BLaER1 treated with 17β-estradiol and CSF1 and Interleukin-3, amounts not matched to agents 10 nM and 100 nM (cell line): ENCODE measurements around the gene CDCA3.
"Not testable (repeated sequence)": the region's sequence is repeated elsewhere in the genome, so short reads cannot be mapped to it uniquely, and the experiment has no call there.

Experiments
- H3K27ac ChIP-seq, 11 experiments: shearing (Covaris generic); formaldehyde crosslinking; 2 replicates each; pipeline ENCODE4 v1.8.1; 2022
- H3K27me3 ChIP-seq, 11 experiments: shearing (Covaris generic); formaldehyde crosslinking; 2 replicates each; pipeline ENCODE4 v1.8.1; 2022
- H3K36me3 ChIP-seq, 11 experiments: shearing (Covaris generic); formaldehyde crosslinking; 2 replicates each; pipeline ENCODE4 v1.8.1; 2022
- H3K4me1 ChIP-seq, 10 experiments: shearing (Covaris generic); formaldehyde crosslinking; 2 replicates each; pipeline ENCODE4 v1.8.1; 2022
- H3K4me2 ChIP-seq, 11 experiments: shearing (Covaris generic); formaldehyde crosslinking; 2 replicates each; pipeline ENCODE4 v1.8.1; 2022
- H3K4me3 ChIP-seq, 10 experiments: shearing (Covaris generic); formaldehyde crosslinking; 2 replicates each; pipeline ENCODE4 v1.8.1; 2022
- H3K9ac ChIP-seq, 11 experiments: shearing (Covaris generic); formaldehyde crosslinking; 2 replicates each; pipeline ENCODE4 v1.8.1; 2022
- H3K9me3 ChIP-seq, 11 experiments: shearing (Covaris generic); formaldehyde crosslinking; replicated peaks in 1 of 11; 2 replicates each; pipeline ENCODE4 v1.8.1; 2022
- H4K20me1 ChIP-seq, 11 experiments: shearing (Covaris generic); formaldehyde crosslinking; 2 replicates each; pipeline ENCODE4 v1.8.1; 2022
- Cebpa-rat ChIP-seq, 11 experiments: shearing (Covaris generic); IDR thresholded peaks; 2 replicates each; pipeline ENCODE4 v1.8.1; 2022

Gene CDCA3

DNA sequence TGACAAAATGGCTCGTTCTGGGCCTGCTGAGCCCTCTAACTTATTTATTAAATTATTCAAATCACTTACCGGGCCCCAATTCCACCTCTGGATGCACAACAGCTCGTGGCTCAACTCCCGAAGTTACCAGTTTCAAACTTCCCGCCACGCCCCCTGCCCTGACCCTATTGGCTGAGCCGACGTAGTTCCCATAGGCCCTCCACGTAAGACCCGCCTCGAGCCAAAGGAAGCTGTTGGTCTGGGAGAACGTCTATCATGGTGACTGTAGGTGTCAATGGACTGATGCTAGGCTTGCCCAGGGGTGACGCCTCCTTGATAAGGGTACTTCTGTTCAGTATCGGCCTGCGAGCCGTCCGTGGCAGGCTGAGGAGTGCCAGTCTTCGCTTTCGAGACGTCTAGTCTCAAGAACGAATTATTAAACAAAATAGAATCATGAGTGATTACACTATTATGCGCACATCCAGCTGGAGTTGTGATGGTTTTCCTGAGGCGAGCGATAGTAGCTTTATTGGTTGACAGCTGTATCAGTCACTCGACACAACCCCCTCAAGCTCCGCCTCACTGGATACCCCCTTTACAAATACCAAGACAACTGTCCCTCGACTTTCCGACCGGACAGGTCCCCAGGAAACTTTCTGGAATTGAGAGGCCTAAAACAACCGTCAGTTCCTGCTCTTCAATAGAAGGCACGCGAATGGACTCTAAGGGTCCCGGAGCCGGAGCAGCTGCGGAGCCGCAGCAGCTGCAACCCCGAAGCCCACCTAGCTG is at the start of gene CDCA3:
CDCA3 (minus strand) TSS at position 134 of the 768 bp plus-strand sequence. CDS start 334 bp downstream, outside the sequence.
- Histone ChIP-seq H3K4me2 (peak within 1 kb of the TSS; percentile 87 to 100 (median 99)), H3K36me3 (peaks cover 13 to 68% (median 57%) of the 10 kb centered on the region in 11 experiments), H3K9me3 (no peaks in the 10 kb centered on the region), H3K4me1 (peaks cover 35 to 53% (median 40%) of the 10 kb centered on the region in 10 experiments), H3K27me3 (no peaks in the 10 kb centered on the region), H3K9ac (peak within 1 kb of the TSS; percentile 76 to 92 (median 85)), H4K20me1 (peaks cover 0 to 43% (median 20%) of the 10 kb centered on the region in 11 experiments; a peak in 14 of 22 replicates), H3K27ac (peak within 1 kb of the TSS; percentile 57 to 91 (median 85); a peak in 21 of 22 replicates), H3K4me3 (peak within 1 kb of the TSS; percentile 65 to 80 (median 70))
- no peak for TF ChIP-seq Cebpa-rat (IDR thresholded peaks at IDR 0.05)

DNA sequence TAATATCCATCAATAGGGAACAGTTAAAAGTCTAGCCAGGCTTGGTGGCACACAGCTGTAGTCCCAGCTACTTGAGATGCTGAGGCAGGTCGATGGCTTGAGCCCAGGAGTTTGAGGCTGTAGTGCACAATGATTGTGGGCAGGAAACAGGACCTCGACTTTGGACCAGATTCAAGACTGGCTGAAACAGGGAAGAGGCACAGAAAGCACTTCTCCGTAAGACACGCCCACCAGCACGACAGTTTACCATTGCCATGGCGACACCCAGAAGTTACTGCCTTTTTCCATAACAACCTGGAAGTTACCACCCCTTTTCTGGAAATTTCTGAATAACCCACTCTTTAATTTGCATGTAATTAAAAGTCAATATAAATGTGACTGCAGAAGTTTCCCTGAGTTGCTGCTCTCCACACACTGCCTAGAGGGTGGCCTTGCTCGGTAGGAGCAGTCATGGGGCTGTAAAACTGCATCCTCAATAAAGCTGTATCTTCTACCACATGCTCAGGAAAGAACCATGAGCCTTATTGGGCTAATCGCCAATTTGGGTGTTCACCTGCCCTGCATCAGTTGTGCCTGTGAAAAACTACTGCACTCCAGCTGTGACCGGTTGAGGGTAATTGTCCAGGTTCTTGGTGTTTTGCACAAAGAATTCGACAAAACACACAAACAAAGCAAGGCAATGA is 48.9 kb upstream of the CDCA3 start:
- Histone ChIP-seq H3K27ac (peak overlapping the region in 3 of 11 experiments; percentile 30 to 57 (median 39); a peak in 4 of 22 replicates), H3K9ac (no peak overlapping the region)

DNA sequence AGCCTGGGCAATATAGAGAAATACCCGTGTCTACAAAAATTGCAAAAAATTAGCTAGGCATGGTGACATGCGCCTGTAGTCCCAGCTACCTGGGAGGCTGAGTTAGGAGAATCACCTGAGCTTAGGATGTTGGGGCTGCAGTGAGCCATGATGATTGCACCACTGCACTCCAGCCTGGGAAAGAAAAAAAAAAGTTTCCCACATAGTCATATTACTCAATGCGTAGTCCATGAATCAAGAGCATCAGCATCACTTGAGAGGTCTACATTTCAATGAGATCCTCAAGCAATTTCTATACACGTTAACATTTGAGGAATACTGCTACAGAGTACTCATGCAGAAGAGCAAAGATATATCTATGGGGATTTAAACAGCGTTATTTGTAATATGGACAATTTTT is 48.3 kb upstream of the CDCA3 start:
- no peak for TF ChIP-seq Cebpa-rat (IDR thresholded peaks at IDR 0.05)
- H3K9me3 ChIP-seq, result no peaks in the 10 kb centered on the region; a peak in 1 of 22 replicates
- H3K27me3 ChIP-seq, result no peaks in the 10 kb centered on the region
- H3K4me1 ChIP-seq, result peaks cover 18 to 32% (median 24%) of the 10 kb centered on the region in 10 experiments
- peak overlapping the region in 1 of 11 experiments; percentile 57; a peak in 1 of 22 replicates for H3K27ac ChIP-seq
- H4K20me1 ChIP-seq, result no peaks in the 10 kb centered on the region
- H3K4me3 ChIP-seq, result no peak overlapping the region
- no peak overlapping the region for H3K9ac ChIP-seq
- H3K4me2 ChIP-seq, result peak overlapping the region in 10 of 11 experiments; percentile 1 to 62 (median 34); a peak in 15 of 22 replicates
- no peaks in the 10 kb centered on the region for H3K36me3 ChIP-seq

More for the DNA sequence above, 48.9 kb upstream of the CDCA3 start:
- Histone ChIP-seq H3K9me3 (no peaks in the 10 kb centered on the region; a peak in 1 of 22 replicates), H3K4me2 (peak overlapping the region in 10 of 11 experiments; percentile 1 to 62 (median 34); a peak in 15 of 22 replicates), H3K36me3 (no peaks in the 10 kb centered on the region), H3K4me3 (no peak overlapping the region), H3K4me1 (peaks cover 21 to 34% (median 26%) of the 10 kb centered on the region in 10 experiments), H3K27me3 (no peaks in the 10 kb centered on the region), H4K20me1 (no peaks in the 10 kb centered on the region)
- no peak for TF ChIP-seq Cebpa-rat (IDR thresholded peaks at IDR 0.05)

DNA sequence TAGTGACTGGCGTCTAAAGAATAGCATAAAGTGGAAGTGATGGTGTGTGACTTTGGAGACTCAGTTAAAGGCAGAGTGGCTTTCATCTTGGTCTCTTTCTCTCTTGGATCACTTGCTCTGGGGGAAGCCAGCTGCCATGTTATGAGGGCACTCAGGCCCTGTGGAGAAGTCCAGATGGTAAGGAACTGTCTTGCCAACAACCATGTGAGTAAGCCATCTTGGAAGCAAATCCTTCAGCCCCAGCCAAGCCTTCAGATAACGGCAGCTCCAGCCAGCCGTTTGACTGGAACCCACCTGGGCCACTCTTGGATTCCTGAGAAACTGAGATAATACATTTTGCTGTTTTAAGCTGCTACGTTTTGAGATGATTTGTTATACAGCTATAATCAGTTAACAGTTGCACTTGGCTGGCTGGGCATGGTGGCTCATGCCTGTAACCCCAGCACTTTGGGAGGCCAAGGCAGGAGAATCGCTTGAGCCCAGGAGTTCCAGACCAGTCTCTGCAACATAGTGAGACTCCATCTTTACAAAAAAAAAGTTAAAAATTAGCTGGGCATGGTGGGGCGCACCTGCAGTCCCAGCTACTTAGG is 45.9 kb upstream of the CDCA3 start:
- Histone ChIP-seq H3K27ac (no peak overlapping the region), H3K4me3 (no peak overlapping the region), H3K9me3 (no peaks in the 10 kb centered on the region; a peak in 1 of 22 replicates), H3K4me1 (peaks cover 9 to 34% (median 21%) of the 10 kb centered on the region in 10 experiments), H3K27me3 (no peaks in the 10 kb centered on the region), H3K36me3 (no peaks in the 10 kb centered on the region), H4K20me1 (no peaks in the 10 kb centered on the region), H3K4me2 (no peak overlapping the region), H3K9ac (no peak overlapping the region)
- no peak for TF ChIP-seq Cebpa-rat (IDR thresholded peaks at IDR 0.05)

DNA sequence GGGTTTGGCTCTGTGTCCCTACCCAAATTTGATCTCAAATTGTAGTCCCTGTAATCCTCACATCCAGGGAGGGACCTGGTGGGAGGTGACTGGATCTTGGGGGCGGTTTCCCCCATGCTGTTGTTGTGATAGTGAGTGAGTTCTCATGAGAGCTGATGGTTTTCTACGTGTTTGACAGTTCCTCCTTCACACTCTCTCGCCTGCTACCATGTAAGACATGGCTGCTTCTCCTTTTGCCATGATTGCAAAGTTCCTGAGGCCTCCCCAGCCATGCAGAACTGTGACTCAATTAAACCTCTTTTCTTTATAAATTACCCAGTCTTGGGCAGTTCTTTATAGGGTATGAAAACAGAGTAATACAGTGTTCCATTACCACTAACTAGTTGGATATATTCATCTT is 43.2 kb upstream of the CDCA3 start:
- peaks cover 0 to 4% (median 0%) of the 10 kb centered on the region in 11 experiments; a peak in 1 of 22 replicates for H3K36me3 ChIP-seq
- no peak overlapping the region for H3K4me3 ChIP-seq
- peak overlapping the region in 4 of 11 experiments; percentile 1 to 40 (median 16); a peak in 4 of 22 replicates for H3K4me2 ChIP-seq
- no peak overlapping the region for H3K9ac ChIP-seq
- no peak overlapping the region for H3K27ac ChIP-seq
- TF ChIP-seq Cebpa-rat (IDR thresholded peaks at IDR 0.05), result no peak
- no peaks in the 10 kb centered on the region; a peak in 1 of 22 replicates for H3K9me3 ChIP-seq
- no peaks in the 10 kb centered on the region for H3K27me3 ChIP-seq
- no peaks in the 10 kb centered on the region for H4K20me1 ChIP-seq
- H3K4me1 ChIP-seq, result peaks cover 19 to 36% (median 28%) of the 10 kb centered on the region in 10 experiments

DNA sequence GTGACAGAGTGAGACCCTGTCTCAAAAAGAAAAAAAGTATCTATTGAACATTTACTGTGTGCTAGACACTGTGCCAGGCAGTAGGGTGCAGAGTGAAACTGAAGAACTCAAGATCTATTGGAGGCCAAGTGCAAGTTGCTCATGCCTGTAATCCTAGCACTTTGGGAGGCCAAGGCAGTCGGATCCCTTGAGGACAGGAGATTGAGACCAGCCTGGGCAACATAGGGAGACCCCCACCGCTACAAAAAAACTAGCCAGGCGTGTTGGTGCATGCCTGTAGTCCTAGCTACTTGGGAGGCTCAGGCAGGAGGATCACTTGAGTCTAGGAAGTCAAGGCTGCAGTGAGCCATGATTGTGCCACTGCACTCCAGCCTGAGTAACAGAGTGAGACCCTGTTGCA is 41.6 kb upstream of the CDCA3 start:
- H4K20me1 ChIP-seq, H3K9ac ChIP-seq, H3K9me3 ChIP-seq, H3K36me3 ChIP-seq, H3K27me3 ChIP-seq, H3K27ac ChIP-seq, H3K4me3 ChIP-seq: not testable (repeated sequence)
- Histone ChIP-seq H3K4me1 (peaks cover 18 to 46% (median 30%) of the 10 kb centered on the region in 10 experiments), H3K4me2 (peak overlapping the region in 1 of 11 experiments; percentile 79; a peak in 1 of 22 replicates)

DNA sequence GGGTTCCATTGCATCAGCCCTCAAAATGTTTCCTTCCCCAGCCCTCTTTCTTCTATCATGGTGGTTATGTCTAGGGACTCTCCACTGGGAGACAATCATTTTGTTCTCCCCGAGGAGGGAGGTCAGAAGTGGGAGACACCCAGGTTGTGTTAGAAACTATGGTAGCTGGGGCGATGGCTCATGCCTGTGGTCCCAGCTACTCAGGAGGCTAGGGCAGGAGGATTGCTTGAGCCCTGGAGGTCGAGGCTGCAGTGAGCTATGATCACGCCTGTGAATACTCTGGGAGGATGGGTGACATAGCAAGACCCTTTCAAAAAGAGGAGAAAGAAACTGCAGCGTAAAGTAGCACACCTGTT is 40.5 kb upstream of the CDCA3 start:
- no peak for TF ChIP-seq Cebpa-rat (IDR thresholded peaks at IDR 0.05)
- Histone ChIP-seq H3K27ac (peak overlapping the region; percentile 79 to 98 (median 92)), H3K4me1 (peaks cover 18 to 55% (median 35%) of the 10 kb centered on the region in 10 experiments), H3K9ac (peak overlapping the region; percentile 78 to 89 (median 83)), H3K36me3 (peaks cover 0 to 5% (median 0%) of the 10 kb centered on the region in 11 experiments; a peak in 2 of 22 replicates), H3K4me2 (peak overlapping the region; percentile 71 to 92 (median 82)), H3K27me3 (no peaks in the 10 kb centered on the region), H4K20me1 (no peaks in the 10 kb centered on the region), H3K4me3 (peak overlapping the region; percentile 42 to 64 (median 55)), H3K9me3 (no peaks in the 10 kb centered on the region; a peak in 1 of 22 replicates)

DNA sequence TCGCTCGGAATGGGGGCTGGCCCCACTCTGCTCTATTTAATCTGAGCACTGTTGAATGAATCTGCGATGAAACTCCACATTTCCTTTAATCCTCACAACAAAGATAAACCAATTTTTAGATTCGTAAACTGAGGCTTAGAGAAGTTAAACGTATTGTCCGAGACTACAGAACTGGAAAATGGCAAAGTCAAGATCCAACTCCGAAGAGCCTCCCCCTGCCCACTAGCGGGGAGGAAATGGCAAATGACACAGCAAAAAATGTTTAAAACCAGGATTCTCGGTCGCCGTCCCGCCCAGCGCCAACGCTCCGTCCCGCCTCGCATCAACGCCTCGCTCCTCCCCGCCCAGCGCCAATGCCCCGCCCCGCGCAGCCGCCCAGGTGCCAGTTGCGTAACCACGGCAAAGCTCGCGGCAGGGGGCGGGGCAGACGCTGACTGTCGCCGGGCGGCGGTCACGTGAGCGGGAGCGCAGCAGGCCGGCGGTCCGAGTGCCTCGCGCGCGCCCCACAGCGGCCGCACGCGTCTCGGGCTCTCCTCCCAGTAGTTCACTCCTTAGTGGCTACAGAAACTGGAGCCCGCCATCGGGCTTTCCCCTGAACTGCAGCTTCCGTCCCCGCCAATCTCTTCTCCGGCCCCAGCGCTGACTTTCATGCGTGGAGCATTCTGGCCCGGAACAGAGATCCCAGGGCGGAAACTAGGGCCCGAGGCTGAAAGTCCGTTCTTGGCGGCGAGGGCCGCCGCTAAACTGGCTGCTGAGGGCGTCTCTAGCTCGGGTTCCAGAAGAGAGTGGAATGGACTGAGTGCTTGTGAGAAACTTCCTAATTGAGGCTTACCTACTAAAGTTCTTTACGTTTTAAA is 39.9 kb upstream of the CDCA3 start:
- Histone ChIP-seq H3K9me3 (no peaks in the 10 kb centered on the region; a peak in 1 of 22 replicates), H3K27ac (peak overlapping the region; percentile 81 to 98 (median 93)), H3K9ac (peak overlapping the region; percentile 78 to 89 (median 83)), H3K27me3 (no peaks in the 10 kb centered on the region), H4K20me1 (no peaks in the 10 kb centered on the region), H3K4me3 (peak overlapping the region; percentile 42 to 64 (median 55)), H3K4me2 (peak overlapping the region; percentile 75 to 92 (median 86)), H3K36me3 (peaks cover 0 to 5% (median 0%) of the 10 kb centered on the region in 11 experiments; a peak in 2 of 22 replicates), H3K4me1 (peaks cover 18 to 58% (median 35%) of the 10 kb centered on the region in 10 experiments)
- TF ChIP-seq Cebpa-rat (IDR thresholded peaks at IDR 0.05), result peak; percentile 91 to 99 (median 98)
